Activated CD4-positive, alpha-beta T cell treated with anti-CD3 and anti-CD28 coated beads, Interleukin-2, Interleukin-4, amounts not matched to agents 100 ng/mL and 50 ng/mL, durations not matched to agents 16 hours and 8 hours (primary cell): ENCODE results near the gene MAP4K5.
"Not testable (repeated sequence)": the region's sequence is repeated elsewhere in the genome, so short reads cannot be mapped to it uniquely, and the experiment has no call there.

Source experiments
- DNase-seq: peaks from one replicate; pipeline ENCODE4 v3.0.0-alpha.2; 2020; ENCODE audit warnings: low spot score

The MAP4K5 gene

DNA sequence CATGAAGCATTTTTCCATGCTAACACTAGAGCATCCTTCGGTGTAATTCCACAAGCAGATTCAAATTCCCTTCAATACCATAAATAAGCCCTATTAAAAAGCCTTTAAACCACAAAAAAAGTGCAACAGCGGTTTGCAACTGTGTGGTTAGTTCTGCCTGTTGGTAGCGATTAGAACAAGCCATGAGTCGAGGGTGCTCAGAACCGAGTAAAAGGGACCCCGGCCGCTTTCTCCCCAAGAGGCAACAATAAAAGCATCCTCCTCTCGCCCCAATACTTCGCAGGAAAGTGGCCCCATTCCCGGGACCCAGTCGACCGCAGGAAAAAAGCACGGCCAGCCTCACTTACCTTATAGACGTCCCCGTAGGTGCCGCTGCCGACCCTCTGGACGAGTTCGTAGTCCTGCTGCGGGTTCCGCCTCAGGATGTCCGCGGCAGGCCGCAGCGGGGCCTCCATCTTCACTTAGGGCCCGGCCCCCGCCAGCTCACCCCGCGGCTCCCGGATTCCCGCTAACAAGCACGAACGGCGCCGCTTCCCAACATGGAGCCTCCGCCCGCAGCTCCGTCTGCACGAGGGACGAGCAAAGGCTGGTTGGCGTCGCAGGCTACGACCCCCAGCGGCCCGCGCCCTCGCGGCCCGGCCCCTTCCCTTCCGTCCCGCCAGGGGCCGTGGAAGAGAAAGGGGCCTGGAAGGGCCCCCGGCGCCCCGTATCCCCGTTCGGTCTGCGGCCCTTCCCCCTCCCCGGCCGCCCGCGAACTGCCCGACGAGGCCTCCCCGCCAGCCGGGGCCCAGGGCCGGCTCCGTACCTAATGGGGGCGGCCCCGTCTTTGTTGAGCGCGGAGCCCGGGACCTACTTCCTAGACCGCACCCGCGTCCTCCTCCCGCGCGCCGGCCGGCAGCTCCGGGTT lies 521 bp downstream of the MAP4K5 start:
- DNase-seq = peak; percentile 15

- DNase-seq = no peak
These were observed 1.5 kb downstream of the MAP4K5 start for GRCh38 chr14:50530794-50531365.

- DNase-seq = no peak
These were observed 2.0 kb downstream of the MAP4K5 start for GRCh38 chr14:50530358-50530757.

DNA sequence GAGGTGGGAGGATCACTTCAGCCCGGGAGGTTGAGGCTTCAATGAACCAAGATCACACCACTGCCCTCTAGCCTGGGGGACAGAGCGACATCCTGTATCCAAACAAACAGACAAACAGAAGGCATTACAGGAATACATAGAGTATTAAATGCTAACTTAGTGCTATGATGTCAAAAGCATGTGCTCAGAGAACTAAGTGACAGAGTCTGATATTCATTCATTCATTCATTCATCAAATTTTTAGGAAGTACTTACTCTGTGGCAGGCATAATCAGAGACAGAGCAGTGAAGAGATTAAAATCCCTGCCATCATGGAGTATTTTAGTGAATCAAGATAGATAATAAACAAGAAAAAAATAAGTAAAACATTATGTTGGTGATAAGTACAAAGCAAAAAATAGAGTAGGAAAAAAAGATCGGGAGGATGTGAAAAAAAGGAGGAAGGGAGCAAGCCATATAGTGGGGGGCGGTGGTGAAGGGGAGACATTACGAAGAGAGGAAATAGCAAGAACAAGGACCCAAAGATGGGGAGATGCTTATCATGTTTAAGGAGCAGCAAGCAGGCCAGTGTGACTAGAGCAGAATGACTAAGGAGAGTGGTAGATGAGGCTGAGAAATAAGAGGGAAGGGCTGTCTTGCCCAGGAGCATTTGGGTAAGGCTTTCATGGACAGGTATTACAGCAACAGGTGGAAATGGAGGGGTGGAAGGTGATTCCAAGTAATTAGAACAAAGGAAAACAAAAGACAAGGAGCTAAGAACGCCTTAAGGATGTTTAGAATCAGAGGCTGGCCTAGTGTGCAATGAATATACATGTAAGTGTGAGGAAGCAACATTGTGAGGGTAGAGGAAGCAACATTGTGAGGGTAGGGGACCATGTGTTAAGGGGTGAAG lies 2.8 kb downstream of the MAP4K5 start:
- DNase-seq = no peak

- no peak for DNase-seq
These were observed 4.4 kb downstream of the MAP4K5 start for GRCh38 chr14:50528000-50528399.

GRCh38 chr14:50524731-50525515 lies 7.4 kb downstream of the MAP4K5 start:
- DNase-seq = no peak

DNA sequence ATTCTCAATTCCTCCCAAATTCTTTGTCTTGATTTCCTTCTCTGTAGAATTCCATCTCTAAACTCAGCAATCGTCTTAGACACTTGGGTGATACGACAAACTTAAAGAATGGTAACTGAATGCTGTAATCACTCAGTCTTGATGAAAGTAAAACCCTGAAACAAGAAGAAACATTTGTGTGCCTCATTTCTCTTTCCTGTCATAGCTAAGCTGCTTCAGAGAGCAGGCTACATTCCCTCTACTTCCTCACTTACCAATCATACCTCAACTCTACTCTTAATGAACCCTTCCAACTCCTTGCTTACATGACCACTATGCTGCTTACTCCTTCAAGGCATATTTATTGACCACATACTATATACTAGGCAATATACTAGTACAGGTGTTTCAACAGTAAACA lies 8.3 kb downstream of the MAP4K5 start:
- peak; percentile 25 for DNase-seq

- DNase-seq = no peak
These were observed 8.9 kb downstream of the MAP4K5 start for GRCh38 chr14:50523271-50524041.

- peak; percentile 77 for DNase-seq
These were observed 10.4 kb downstream of the MAP4K5 start for GRCh38 chr14:50521912-50522341.

DNA sequence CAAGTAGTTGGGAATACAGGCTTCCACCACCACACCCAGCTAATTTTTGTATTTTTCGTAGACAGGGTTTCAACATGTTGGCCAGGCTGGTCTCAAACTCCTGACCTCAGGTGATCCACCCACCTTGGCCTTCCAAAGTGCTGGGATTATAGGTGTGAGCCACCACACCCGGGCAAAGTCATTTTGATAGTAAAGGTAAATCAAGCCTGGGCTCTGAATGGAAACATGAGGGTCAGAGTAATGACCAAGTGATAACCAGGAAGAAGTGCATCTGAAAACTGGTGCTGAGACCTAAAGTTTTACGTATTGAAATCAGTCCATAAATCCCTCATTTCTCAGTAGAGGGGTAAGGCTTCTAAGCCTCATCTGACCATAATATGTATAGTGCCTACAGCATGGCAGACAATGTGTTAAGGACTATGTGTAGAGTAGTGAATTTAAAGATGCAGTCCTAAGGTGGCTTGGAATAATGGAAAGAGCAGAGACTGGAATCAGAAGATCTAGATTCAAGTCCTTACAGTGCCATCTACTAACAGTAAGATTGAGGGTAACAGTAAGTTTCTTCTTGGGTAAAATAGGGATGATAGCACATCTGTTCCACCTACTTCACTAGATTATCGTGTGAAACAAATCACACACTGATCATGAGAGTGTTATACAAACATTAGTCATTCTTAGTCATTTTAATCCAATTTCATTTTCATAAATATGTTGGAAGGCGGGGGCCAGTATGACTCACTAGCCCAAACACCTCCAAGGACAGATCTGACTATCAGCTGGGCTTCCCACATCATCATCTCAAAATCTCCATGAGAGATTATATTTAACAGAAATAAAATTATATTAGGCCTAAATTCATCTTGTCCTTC lies 11.2 kb downstream of the MAP4K5 start:
- DNase-seq = peak; percentile 85

- no peak for DNase-seq
These were observed 16.3 kb downstream of the MAP4K5 start for GRCh38 chr14:50516091-50516490.

- DNase-seq = no peak
These were observed 19.9 kb downstream of the MAP4K5 start for GRCh38 chr14:50512463-50512862.

DNA sequence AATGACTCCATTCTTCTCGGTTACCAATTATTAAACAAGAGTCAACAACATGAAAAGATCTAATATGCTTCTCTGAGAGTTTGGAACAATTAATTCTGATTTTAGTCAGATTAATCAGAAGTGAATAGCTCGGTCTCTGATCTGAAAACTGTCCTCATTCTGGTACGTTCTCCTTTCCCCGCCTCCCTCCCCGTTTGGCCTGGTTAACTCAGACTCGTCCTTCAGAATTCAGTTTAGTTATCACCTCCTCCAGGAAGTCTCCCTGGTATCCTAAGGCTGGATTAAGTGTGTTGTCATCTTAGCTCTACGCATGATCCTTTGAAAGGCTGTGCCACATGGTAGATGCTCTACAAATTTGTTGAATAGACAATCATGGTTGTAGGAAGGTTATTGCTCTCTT lies 22.2 kb downstream of the MAP4K5 start:
- no peak for DNase-seq

DNA sequence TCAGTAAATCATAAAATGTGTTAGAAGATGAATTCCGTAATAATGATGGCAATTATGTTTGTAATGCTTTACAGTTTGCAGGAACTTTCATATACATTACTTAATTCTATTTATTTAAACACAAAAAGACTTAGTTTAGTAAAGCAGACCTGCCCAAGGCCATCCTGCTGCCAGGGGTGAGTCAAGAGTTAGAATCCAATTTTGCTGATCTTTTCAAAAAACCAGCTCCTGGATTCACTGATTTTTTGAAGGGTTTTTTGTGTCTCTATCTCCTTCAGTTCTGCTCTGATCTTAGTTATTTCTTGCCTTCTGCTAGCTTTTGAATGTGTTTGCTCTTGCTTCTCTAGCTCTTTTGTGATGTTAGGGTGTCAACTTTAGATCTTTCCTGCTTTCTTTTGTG lies 25.3 kb downstream of the MAP4K5 start:
- not testable (repeated sequence) for DNase-seq

GRCh38 chr14:50501642-50502041 lies 30.7 kb downstream of the MAP4K5 start:
- DNase-seq = no peak

DNA sequence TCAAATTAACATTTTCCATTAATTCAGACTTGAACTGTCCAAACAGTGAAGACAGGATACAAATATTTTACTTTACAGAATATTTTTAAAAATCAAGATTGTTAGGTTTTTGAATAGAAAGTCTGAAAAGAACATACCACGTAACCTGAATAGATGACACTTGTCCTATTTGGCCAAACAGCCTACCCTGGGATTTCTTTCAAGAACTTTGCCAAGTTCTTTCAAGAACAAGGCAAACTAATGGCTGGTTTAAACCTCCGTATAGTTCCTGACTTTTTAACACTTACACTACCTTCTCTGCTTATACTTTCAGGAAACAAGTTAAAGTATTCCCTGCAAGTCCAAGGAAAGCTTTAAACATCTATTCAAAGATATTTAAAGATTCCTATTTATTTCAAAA lies 35.0 kb downstream of the MAP4K5 start:
- DNase-seq = no peak

GRCh38 chr14:50489851-50490250 lies 42.5 kb downstream of the MAP4K5 start:
- DNase-seq = no peak

GRCh38 chr14:50488521-50488920 lies 43.8 kb downstream of the MAP4K5 start:
- no peak for DNase-seq

- DNase-seq = no peak
These were observed 53.3 kb downstream of the MAP4K5 start for GRCh38 chr14:50479041-50479440.

- no peak for DNase-seq
These were observed 54.6 kb downstream of the MAP4K5 start for GRCh38 chr14:50477760-50478159.
